ENCODE results near the gene FAM222A.

Gene FAM222A

DNA sequence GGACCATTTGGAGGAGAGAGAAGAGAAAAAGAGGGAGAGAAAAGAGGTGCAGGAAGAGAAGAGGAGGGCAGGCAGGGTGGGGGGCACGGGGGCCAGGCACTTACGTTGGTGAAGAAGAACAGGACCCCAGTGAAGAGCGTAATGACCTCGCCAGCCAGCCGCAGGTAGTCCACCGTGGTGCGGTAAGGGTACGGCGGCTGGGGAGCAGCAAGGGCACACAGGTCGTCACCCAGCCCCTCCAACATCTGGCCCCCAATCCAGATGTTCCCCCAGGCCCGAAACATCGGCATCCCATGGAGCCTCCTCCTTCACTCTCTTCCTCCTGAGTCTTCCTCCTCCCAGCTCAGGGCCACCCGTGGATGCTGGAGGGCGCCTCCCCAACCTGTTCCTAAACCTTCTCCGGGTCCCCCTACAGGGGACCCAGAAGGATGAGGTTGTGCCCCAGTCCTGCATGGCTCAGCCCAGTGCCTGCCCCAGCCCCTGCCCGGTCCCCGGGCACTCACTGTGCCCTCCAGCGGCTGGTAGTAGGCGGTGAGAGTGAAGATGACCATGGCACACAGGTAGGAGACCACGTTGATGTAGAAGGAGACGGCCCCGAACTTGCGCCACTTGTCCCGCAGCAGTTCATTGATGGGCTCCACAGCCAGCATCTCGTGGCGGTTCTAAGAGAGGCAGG is 80.3 kb downstream of the FAM222A start:
- Histone ChIP-seq H3K9me3 (ENCODE audit: control insufficient read depth in 1 of 2, low read length in 2 of 2) (no peaks in the 10 kb centered on the region), H3K27me3 (ENCODE audit: low read depth, low read length) (no peaks in the 10 kb centered on the region), H3K36me3 (ENCODE audit: control insufficient read depth in 1 of 2, insufficient read depth in 2 of 2, low read length in 2 of 2) (no peaks in the 10 kb centered on the region), H3K27ac (ENCODE audit: low read length) (no peak overlapping the region), H3K4me3 (ENCODE audit: low read depth in 1 of 2, low read length in 2 of 2) (no peak overlapping the region), H3K4me1 (ENCODE audit: control insufficient read depth in 1 of 2, insufficient read depth in 2 of 2, low read length in 2 of 2) (no peaks in the 10 kb centered on the region)

DNA sequence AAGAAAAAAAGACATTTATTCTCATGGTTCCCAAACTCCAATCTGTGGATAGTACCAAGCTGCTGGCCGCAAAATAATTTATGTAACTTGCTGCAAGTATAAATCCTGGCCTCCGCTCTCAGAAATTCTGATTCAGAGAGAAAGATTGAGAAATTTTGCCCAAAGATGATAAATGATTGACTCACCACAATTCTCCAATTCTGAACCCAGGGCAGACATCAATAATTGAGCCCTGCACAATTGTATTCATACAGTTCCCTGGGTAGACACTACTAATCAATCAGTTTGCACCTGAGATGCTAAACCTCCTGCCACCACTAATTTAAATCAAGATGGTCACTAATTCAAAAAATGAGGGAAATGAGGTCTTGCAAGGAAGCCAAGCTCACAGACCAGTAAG is 81.4 kb downstream of the FAM222A start:
- no peaks in the 10 kb centered on the region for H3K36me3 ChIP-seq (ENCODE audit: control insufficient read depth in 1 of 2, insufficient read depth in 2 of 2, low read length in 2 of 2)
- H3K27ac ChIP-seq (ENCODE audit: low read length), result no peak overlapping the region
- H3K4me1 ChIP-seq (ENCODE audit: control insufficient read depth in 1 of 2, insufficient read depth in 2 of 2, low read length in 2 of 2), result no peaks in the 10 kb centered on the region
- no peaks in the 10 kb centered on the region for H3K9me3 ChIP-seq (ENCODE audit: control insufficient read depth in 1 of 2, low read length in 2 of 2)
- H3K27me3 ChIP-seq (ENCODE audit: low read depth, low read length), result no peaks in the 10 kb centered on the region
- H3K4me3 ChIP-seq (ENCODE audit: low read depth in 1 of 2, low read length in 2 of 2), result no peak overlapping the region

DNA sequence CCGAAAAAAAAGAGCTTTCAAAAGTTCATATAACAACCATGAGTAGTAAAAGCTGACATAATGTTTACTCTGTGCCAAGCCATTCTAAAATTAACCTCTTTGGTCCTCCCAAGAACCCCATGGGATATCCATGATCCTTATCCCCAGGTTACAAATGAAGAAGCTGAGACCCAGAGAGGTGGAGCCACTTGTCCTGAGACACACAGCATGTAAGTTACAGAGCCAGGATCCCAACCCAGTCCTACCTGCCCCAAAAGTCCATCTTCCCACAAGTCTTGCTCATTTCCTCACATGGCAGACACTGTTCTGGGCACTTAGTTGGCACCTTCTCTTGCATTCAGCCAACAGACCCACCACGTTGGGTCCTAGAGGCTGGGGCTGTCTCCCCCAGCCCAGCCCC is 82.4 kb downstream of the FAM222A start:
- no peak overlapping the region for H3K27ac ChIP-seq (ENCODE audit: low read length)
- no peaks in the 10 kb centered on the region for H3K27me3 ChIP-seq (ENCODE audit: low read depth, low read length)
- no peaks in the 10 kb centered on the region for H3K9me3 ChIP-seq (ENCODE audit: control insufficient read depth in 1 of 2, low read length in 2 of 2)
- H3K4me3 ChIP-seq (ENCODE audit: low read depth in 1 of 2, low read length in 2 of 2), result no peak overlapping the region
- no peaks in the 10 kb centered on the region for H3K36me3 ChIP-seq (ENCODE audit: control insufficient read depth in 1 of 2, insufficient read depth in 2 of 2, low read length in 2 of 2)
- H3K4me1 ChIP-seq (ENCODE audit: control insufficient read depth in 1 of 2, insufficient read depth in 2 of 2, low read length in 2 of 2), result no peaks in the 10 kb centered on the region

DNA sequence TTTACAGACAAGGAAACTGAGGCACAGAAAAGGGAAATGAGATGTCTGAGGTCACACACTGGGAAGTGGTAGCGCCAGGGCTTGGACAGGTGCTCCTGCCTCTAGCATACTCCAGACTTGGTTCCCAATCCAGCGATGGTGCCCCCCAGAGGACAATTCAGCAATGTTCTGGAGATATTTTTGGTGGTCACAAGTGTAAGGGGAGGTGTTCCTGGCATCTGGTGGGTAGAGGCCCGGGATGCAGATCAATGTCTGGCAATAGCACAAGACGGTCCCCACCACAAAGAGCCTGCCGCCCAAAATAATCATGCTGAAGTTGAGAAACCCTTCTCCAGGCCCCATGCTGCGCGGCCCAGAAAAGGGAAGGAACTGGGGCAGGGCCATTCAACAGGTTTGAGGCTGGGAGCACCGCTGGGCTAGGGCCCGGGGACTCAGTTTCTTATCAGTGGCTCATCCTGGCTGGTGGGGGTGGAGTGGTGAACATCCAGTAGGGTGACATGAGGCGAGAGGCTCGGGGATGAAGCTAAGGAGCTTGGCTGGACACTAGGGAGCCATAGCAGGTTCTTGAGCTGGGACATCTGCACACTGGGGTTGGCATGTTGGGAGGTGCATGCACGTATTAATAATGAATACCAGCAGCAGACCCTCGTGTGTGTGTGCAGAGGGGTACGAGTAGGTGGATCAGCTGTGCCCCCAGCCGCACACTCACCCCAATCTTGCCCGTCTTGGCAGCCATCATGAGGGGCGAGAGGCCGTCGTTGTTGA is 84.5 kb downstream of the FAM222A start:
- Histone ChIP-seq H3K4me3 (ENCODE audit: low read depth in 1 of 2, low read length in 2 of 2) (no peak overlapping the region), H3K36me3 (ENCODE audit: control insufficient read depth in 1 of 2, insufficient read depth in 2 of 2, low read length in 2 of 2) (no peaks in the 10 kb centered on the region), H3K4me1 (ENCODE audit: control insufficient read depth in 1 of 2, insufficient read depth in 2 of 2, low read length in 2 of 2) (no peaks in the 10 kb centered on the region), H3K27me3 (ENCODE audit: low read depth, low read length) (no peaks in the 10 kb centered on the region), H3K9me3 (ENCODE audit: control insufficient read depth in 1 of 2, low read length in 2 of 2) (no peaks in the 10 kb centered on the region), H3K27ac (ENCODE audit: low read length) (no peak overlapping the region)

DNA sequence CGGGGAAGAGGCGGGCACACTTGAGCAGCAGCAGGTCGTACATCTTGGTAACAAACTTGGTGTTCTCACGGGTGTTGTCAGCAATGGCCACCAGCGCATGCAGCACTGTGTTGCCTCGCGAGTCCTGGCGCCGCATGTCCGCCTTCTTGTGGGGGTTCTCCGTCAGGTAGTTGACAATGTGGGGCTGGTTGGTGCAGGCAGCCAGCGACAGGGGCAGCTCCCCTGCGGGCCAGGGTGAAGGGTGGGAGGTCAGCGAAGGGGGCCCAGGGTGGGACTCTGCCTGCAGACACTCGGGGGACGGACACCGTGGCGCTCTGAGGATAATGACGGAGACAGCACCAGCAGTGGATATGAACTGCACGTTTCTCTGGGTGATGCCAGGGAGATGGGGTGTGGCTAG is 85.1 kb downstream of the FAM222A start:
- H3K4me1 ChIP-seq (ENCODE audit: control insufficient read depth in 1 of 2, insufficient read depth in 2 of 2, low read length in 2 of 2), result no peaks in the 10 kb centered on the region
- H3K27me3 ChIP-seq (ENCODE audit: low read depth, low read length), result no peaks in the 10 kb centered on the region
- no peaks in the 10 kb centered on the region for H3K9me3 ChIP-seq (ENCODE audit: control insufficient read depth in 1 of 2, low read length in 2 of 2)
- no peaks in the 10 kb centered on the region for H3K36me3 ChIP-seq (ENCODE audit: control insufficient read depth in 1 of 2, insufficient read depth in 2 of 2, low read length in 2 of 2)
- H3K27ac ChIP-seq (ENCODE audit: low read length), result no peak overlapping the region
- H3K4me3 ChIP-seq (ENCODE audit: low read depth in 1 of 2, low read length in 2 of 2), result no peak overlapping the region

DNA sequence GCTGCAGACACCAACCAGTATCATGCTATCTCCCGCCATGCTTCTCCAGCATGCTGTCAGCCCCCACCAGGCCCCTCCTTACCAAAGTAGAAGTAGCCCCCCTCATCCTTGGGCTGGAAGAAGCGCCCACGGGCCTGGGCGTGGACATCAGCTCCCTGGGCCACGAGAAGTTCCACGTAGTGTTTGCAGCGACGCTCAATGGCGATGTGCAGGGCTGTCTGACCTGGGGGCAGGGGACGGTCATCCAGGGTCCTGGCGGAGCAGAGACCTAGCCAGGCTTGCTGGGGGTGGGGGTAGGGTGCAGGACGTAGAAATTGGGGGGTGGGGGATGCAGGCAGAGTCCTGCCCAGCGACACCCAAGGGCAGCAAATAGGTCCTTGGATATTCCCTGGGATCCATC is 86.9 kb downstream of the FAM222A start:
- H3K4me3 ChIP-seq (ENCODE audit: low read depth in 1 of 2, low read length in 2 of 2), result no peak overlapping the region
- no peaks in the 10 kb centered on the region for H3K36me3 ChIP-seq (ENCODE audit: control insufficient read depth in 1 of 2, insufficient read depth in 2 of 2, low read length in 2 of 2)
- H3K27me3 ChIP-seq (ENCODE audit: low read depth, low read length), result no peaks in the 10 kb centered on the region
- H3K9me3 ChIP-seq (ENCODE audit: control insufficient read depth in 1 of 2, low read length in 2 of 2), result no peaks in the 10 kb centered on the region
- no peak overlapping the region for H3K27ac ChIP-seq (ENCODE audit: low read length)
- no peaks in the 10 kb centered on the region for H3K4me1 ChIP-seq (ENCODE audit: control insufficient read depth in 1 of 2, insufficient read depth in 2 of 2, low read length in 2 of 2)

DNA sequence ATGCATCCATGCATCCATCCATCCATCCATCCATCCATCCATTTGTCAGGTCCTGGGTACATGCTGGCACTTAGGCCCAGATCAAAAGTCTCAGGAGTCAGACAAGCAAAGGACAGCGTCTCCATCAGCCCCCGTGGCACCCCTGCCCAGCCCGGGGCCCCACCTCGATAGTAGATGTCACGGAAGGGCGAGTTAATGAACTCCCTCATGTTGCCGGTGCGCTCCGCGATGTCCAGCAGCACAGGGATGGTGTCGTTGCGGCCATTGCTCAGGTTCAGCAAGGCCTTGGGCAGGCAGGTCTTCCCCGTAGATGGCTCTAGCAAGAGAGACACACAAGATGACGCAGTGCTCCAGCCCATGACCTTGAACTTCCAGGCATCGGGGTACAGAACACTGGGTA is 89.2 kb downstream of the FAM222A start:
- H3K4me3 ChIP-seq (ENCODE audit: low read depth in 1 of 2, low read length in 2 of 2), result no peak overlapping the region
- no peaks in the 10 kb centered on the region for H3K4me1 ChIP-seq (ENCODE audit: control insufficient read depth in 1 of 2, insufficient read depth in 2 of 2, low read length in 2 of 2)
- no peaks in the 10 kb centered on the region for H3K9me3 ChIP-seq (ENCODE audit: control insufficient read depth in 1 of 2, low read length in 2 of 2)
- no peaks in the 10 kb centered on the region for H3K27me3 ChIP-seq (ENCODE audit: low read depth, low read length)
- H3K27ac ChIP-seq (ENCODE audit: low read length), result no peak overlapping the region
- no peaks in the 10 kb centered on the region for H3K36me3 ChIP-seq (ENCODE audit: control insufficient read depth in 1 of 2, insufficient read depth in 2 of 2, low read length in 2 of 2)

DNA sequence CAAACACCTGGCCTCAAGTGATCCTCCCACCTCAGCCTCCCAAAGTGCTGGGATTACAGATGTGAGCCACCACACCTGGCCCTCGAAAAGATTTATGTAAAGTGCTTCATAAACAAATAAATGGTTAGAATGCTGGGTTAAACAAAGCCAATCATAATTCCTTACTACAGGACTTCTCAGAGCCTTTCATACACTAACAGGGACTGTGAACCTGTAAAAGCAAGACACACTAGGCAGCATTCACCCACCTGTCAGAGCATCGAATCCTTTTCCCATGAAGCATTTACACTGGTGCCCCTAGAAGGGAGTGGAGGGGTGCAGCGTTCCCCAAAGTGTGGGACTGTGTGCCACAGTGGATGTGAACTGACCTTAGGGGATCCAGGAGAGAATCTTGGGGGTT is 90.1 kb downstream of the FAM222A start:
- H3K4me1 ChIP-seq (ENCODE audit: control insufficient read depth in 1 of 2, insufficient read depth in 2 of 2, low read length in 2 of 2), result no peaks in the 10 kb centered on the region

DNA sequence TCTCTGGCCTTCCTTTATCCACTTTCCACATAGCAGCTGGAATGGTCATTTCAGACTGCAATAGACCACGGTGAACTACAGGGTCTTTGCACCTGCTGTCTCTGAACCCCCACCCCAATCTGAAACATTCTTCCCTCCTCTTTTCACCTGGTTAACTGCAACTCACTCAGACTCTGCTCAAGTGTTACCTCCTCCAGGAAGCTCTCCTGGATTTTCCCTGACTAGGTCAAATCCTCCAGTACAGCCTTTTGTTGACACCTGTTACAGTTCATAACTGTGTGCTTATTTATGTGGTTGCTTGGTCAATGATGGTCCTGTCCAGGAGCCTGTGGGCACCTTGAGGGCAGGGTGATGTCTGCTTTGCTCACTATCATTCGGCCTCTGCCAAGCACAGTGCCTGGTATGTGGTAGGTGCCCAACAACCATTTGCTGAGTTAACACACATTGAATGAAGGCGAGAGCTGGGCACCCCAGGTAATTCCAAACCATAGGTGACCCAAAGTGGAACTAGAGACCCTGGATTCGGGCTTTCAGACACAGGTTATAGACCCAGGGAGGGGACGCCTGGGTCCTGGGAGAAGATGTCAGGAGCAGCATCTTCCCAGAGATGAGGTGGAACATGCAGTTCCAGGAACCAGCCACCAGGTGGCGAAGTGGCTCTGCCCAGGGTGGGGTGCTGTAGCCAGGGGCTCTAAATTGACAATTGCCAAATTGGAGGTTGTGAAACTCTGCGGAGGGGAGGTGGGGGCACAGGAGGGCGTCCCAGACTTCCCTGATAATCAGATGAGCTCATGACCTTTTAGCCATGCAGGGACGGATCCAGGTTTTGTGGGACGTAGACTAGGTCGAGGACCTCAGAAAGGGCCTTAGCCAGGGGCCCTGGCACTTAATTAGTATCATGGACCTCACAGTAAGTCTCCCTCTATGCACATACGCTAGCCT is 91.5 kb downstream of the FAM222A start:
- H3K4me1 ChIP-seq (ENCODE audit: control insufficient read depth in 1 of 2, insufficient read depth in 2 of 2, low read length in 2 of 2), result no peaks in the 10 kb centered on the region
- H3K9me3 ChIP-seq (ENCODE audit: control insufficient read depth in 1 of 2, low read length in 2 of 2), result no peaks in the 10 kb centered on the region
- H3K4me3 ChIP-seq (ENCODE audit: low read depth in 1 of 2, low read length in 2 of 2), result no peak overlapping the region
- no peak overlapping the region for H3K27ac ChIP-seq (ENCODE audit: low read length)
- H3K27me3 ChIP-seq (ENCODE audit: low read depth, low read length), result no peaks in the 10 kb centered on the region
- H3K36me3 ChIP-seq (ENCODE audit: control insufficient read depth in 1 of 2, insufficient read depth in 2 of 2, low read length in 2 of 2), result no peaks in the 10 kb centered on the region

More for the DNA sequence above, 90.1 kb downstream of the FAM222A start:
- Histone ChIP-seq H3K36me3 (ENCODE audit: control insufficient read depth in 1 of 2, insufficient read depth in 2 of 2, low read length in 2 of 2) (no peaks in the 10 kb centered on the region), H3K9me3 (ENCODE audit: control insufficient read depth in 1 of 2, low read length in 2 of 2) (no peaks in the 10 kb centered on the region), H3K4me3 (ENCODE audit: low read depth in 1 of 2, low read length in 2 of 2) (no peak overlapping the region), H3K27me3 (ENCODE audit: low read depth, low read length) (no peaks in the 10 kb centered on the region), H3K27ac (ENCODE audit: low read length) (no peak overlapping the region)

DNA sequence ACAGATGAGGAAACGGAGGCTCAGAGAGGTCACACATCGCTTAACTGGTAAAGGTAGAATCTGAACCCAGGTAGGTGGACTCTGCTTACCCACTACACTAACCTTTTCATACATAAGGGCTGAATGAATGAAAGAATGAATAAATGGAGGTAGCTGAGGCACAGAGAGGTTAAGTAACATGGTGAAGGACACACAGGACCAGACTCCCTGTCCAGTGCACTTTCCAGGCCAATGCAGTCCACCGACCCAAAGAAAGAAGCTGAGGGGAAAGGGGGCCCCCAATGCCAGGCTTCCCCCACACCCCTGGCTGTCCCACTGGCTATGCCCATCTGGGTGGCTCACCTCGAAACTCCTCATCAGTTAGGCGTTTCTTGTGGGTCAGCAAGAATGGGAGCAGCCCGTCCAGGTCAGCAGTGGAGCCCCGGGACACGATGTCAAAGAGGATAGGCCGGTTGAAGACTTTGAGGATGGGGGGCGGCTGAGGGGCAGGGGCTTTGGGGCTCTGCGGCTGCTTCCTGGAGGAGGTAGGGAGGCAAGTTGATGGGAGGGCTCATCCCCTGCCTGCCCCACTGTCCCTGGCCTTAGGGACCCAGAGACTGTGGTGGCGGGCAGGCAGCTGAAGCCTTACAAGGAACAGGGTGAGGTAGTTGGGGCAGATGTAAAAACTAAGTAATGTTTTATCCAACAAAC is 94.5 kb downstream of the FAM222A start:
- Histone ChIP-seq H3K36me3 (ENCODE audit: control insufficient read depth in 1 of 2, insufficient read depth in 2 of 2, low read length in 2 of 2) (no peaks in the 10 kb centered on the region), H3K27me3 (ENCODE audit: low read depth, low read length) (no peaks in the 10 kb centered on the region), H3K4me1 (ENCODE audit: control insufficient read depth in 1 of 2, insufficient read depth in 2 of 2, low read length in 2 of 2) (no peaks in the 10 kb centered on the region), H3K27ac (ENCODE audit: low read length) (no peak overlapping the region), H3K4me3 (ENCODE audit: low read depth in 1 of 2, low read length in 2 of 2) (no peak overlapping the region), H3K9me3 (ENCODE audit: control insufficient read depth in 1 of 2, low read length in 2 of 2) (no peaks in the 10 kb centered on the region)

All from muscle layer of duodenum (tissue), 2 donors.